ENCODE data around the gene CEP68.

CEP68 gene

GRCh38 chr2:65059071-65059470 lies 2.9 kb downstream of the CEP68 start:
- no peak for DNase-seq

- no peak for DNase-seq
These were observed 5.1 kb downstream of the CEP68 start for GRCh38 chr2:65061146-65061909.

- DNase-seq: no peak
These were observed 5.7 kb downstream of the CEP68 start for GRCh38 chr2:65061910-65062339.

- DNase-seq: no peak
These were observed 6.9 kb downstream of the CEP68 start for GRCh38 chr2:65062843-65063825.

GRCh38 chr2:65064728-65065552 lies 8.7 kb downstream of the CEP68 start:
- peak; percentile 69 to 79 for DNase-seq

- DNase-seq: no peak
These were observed 11.8 kb downstream of the CEP68 start for GRCh38 chr2:65067806-65068553.

GRCh38 chr2:65069439-65069824 lies 13.2 kb downstream of the CEP68 start:
- no peak for DNase-seq

GRCh38 chr2:65070172-65070830 lies 14.1 kb downstream of the CEP68 start:
- no peak for DNase-seq

GRCh38 chr2:65070856-65071255 lies 14.6 kb downstream of the CEP68 start:
- no peak for DNase-seq

GRCh38 chr2:65071499-65072180 lies 15.4 kb downstream of the CEP68 start:
- no peak for DNase-seq

GRCh38 chr2:65072181-65072970 lies 16.2 kb downstream of the CEP68 start:
- no peak for DNase-seq

- DNase-seq: no peak
These were observed 17.8 kb downstream of the CEP68 start for GRCh38 chr2:65073879-65074565.

GRCh38 chr2:65075176-65075575 lies 19.0 kb downstream of the CEP68 start:
- DNase-seq: no peak

GRCh38 chr2:65075605-65076344 lies 19.6 kb downstream of the CEP68 start:
- no peak for DNase-seq

- no peak for DNase-seq
These were observed 20.1 kb downstream of the CEP68 start for GRCh38 chr2:65076345-65076710.

GRCh38 chr2:65077898-65078297 lies 21.7 kb downstream of the CEP68 start:
- no peak for DNase-seq

GRCh38 chr2:65079017-65079416 lies 22.8 kb downstream of the CEP68 start:
- DNase-seq: no peak

GRCh38 chr2:65081232-65081685 lies 25.0 kb downstream of the CEP68 start:
- peak in 1 of 2 donors; percentile 23 for DNase-seq

GRCh38 chr2:65085148-65085547 lies 28.9 kb downstream of the CEP68 start:
- no peak for DNase-seq

Data from CD4-positive, alpha-beta T cell treated with Interleukin-4 for 1 hour (primary cell).